ENCODE measurements around the gene CBFA2T2.

Gene CBFA2T2

GRCh38 chr20:33515569-33516216, 25.8 kb downstream of the CBFA2T2 start:
- H3K27me3 ChIP-seq (replicated peaks; ENCODE audit: control insufficient read depth, insufficient read depth, low read length), result no peaks in the 10 kb centered on the region
- H3K4me3 ChIP-seq (replicated peaks; ENCODE audit: low read depth, low read length), result no peak overlapping the region
- no peak for DNase-seq (ENCODE audit: extremely low read depth, insufficient read length)
- H3K36me3 ChIP-seq (ENCODE audit: control insufficient read depth, insufficient read depth, low read length), result no peaks in the 10 kb centered on the region
- peak; percentile 33 for TF ChIP-seq CTCF (IDR thresholded peaks at IDR 0.05; ENCODE audit: insufficient read depth, low read length, poor library complexity, severe bottlenecking)

- Histone ChIP-seq H3K4me3 (replicated peaks; ENCODE audit: low read depth, low read length) (no peak overlapping the region), H3K27me3 (replicated peaks; ENCODE audit: control insufficient read depth, insufficient read depth, low read length) (no peaks in the 10 kb centered on the region), H3K36me3 (ENCODE audit: control insufficient read depth, insufficient read depth, low read length) (no peaks in the 10 kb centered on the region)
- no peak for DNase-seq (ENCODE audit: extremely low read depth, insufficient read length)
- no peak for TF ChIP-seq CTCF (IDR thresholded peaks at IDR 0.05; ENCODE audit: insufficient read depth, low read length, poor library complexity, severe bottlenecking)
Observed at GRCh38 chr20:33516882-33517281, 27.0 kb downstream of the CBFA2T2 start.

GRCh38 chr20:33518071-33518470, 28.2 kb downstream of the CBFA2T2 start:
- no peaks in the 10 kb centered on the region for H3K27me3 ChIP-seq (replicated peaks; ENCODE audit: control insufficient read depth, insufficient read depth, low read length)
- H3K4me3 ChIP-seq (replicated peaks; ENCODE audit: low read depth, low read length), result no peak overlapping the region
- H3K36me3 ChIP-seq (ENCODE audit: control insufficient read depth, insufficient read depth, low read length), result no peaks in the 10 kb centered on the region
- no peak for TF ChIP-seq CTCF (IDR thresholded peaks at IDR 0.05; ENCODE audit: insufficient read depth, low read length, poor library complexity, severe bottlenecking)
- no peak for DNase-seq (ENCODE audit: extremely low read depth, insufficient read length)

GRCh38 chr20:33521461-33521860, 31.6 kb downstream of the CBFA2T2 start:
- H3K36me3 ChIP-seq (ENCODE audit: control insufficient read depth, insufficient read depth, low read length), result no peaks in the 10 kb centered on the region
- DNase-seq (ENCODE audit: extremely low read depth, insufficient read length), result no peak
- H3K4me3 ChIP-seq (replicated peaks; ENCODE audit: low read depth, low read length), result no peak overlapping the region
- no peak for TF ChIP-seq CTCF (IDR thresholded peaks at IDR 0.05; ENCODE audit: insufficient read depth, low read length, poor library complexity, severe bottlenecking)
- H3K27me3 ChIP-seq (replicated peaks; ENCODE audit: control insufficient read depth, insufficient read depth, low read length), result no peaks in the 10 kb centered on the region

- DNase-seq (ENCODE audit: extremely low read depth, insufficient read length), result no peak
- no peak overlapping the region for H3K4me3 ChIP-seq (replicated peaks; ENCODE audit: low read depth, low read length)
- H3K36me3 ChIP-seq (ENCODE audit: control insufficient read depth, insufficient read depth, low read length), result no peaks in the 10 kb centered on the region
- no peaks in the 10 kb centered on the region for H3K27me3 ChIP-seq (replicated peaks; ENCODE audit: control insufficient read depth, insufficient read depth, low read length)
- TF ChIP-seq CTCF (IDR thresholded peaks at IDR 0.05; ENCODE audit: insufficient read depth, low read length, poor library complexity, severe bottlenecking), result no peak
Observed at GRCh38 chr20:33522256-33522820, 32.4 kb downstream of the CBFA2T2 start.

Data from GM06990 (cell line).